ENCODE results near the gene TMEM163.
"Not testable (repeated sequence)": the region's sequence is repeated elsewhere in the genome, so short reads cannot be mapped to it uniquely, and the experiment has no call there.

TMEM163 gene

GRCh38 chr2:134665727-134666506 lies 52.9 kb downstream of the TMEM163 start:
- DNase-seq (ENCODE audit: low read depth in 1 of 2, low spot score in 1 of 2): no peak

DNA sequence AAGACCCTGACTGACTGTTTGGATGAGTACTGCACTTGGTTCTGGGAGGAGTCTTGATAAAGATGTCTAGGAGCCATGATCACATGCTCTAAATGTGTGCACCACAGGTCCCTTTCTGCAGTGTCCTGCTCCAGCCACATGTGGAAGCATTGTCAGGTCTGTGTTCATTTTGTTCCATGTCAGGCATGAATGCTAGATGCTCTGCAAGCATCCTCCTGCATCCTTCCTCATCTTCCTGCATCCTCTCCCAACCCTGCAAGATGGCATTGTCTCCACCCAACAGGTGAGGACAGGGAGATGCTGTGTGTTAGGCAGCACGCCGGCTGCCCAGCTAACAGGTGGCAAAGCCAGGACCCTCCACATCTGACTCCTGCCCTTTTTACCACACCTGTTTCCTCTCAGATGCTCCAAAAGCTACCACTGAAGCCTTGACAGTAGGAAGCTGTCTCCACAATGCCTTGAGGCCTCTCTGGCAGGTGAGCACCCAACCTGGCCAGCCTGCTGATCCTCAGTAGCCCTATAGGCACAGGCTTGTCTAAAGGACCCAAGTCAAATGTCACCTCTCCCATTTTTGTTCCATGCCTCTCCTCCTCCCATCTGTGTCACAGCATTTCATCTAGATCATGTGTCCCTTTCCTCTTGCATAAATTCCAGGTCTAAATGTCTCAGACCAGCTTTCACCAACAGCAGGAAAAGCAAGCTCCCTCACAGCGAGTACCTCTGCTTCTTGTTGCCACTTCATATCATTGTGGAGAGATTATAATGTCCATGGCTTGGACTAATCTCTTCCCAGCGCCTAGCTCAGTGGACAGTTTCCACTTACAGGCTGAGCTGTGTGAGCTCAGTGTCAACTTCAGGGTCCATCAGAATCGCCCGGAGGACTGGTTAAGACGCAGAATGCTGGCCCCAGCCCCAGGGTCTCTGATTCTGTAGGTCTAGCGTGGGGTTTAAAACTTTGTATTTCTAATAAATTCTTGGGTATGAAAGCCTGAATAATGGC lies 55.0 kb downstream of the TMEM163 start:
- no peak for DNase-seq (ENCODE audit: low read depth in 1 of 2, low spot score in 1 of 2)

DNA sequence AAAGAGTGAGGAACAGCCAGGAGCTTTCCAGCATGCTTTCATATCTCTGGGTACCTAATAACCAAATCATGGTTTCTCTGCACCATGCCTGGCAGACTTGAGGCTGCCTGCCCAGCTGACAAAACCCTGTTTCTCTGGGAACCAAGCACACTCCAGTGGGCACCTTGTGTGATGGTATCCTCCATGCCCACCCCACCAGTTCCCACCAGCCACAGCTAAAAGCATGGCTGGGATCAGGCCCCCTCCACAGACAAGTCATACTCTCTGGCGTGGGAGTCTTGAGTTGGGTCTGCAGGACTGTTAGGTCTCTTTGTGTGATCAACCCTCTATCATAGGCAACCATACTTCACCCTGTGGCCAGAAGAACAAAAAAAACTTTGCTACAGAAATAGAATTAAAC lies 56.0 kb downstream of the TMEM163 start:
- DNase-seq (ENCODE audit: low read depth in 1 of 2, low spot score in 1 of 2): no peak

- DNase-seq (ENCODE audit: low read depth in 1 of 2, low spot score in 1 of 2): no peak
Measured at GRCh38 chr2:134660626-134661402, 58.0 kb downstream of the TMEM163 start.

DNA sequence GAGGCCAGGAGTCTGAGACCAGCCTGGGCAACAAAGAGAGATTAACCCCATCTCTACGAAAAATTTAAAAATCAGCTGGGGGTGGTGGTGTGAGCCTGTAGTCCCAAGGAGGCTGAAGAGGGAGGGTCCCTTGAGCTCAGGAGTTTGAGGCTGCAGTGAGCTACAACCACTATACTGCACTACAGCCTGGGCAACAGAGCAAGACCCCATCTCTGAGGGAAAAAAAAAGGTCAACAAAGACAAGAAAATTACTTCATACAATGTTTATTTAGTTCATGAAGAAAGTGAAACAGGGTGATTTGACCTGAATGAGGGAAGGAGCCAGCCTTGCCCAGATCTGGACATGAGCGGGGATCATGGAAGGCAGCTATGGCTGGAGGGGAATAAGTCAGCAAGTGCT lies 59.1 kb downstream of the TMEM163 start:
- DNase-seq (ENCODE audit: low read depth in 1 of 2, low spot score in 1 of 2): no peak

DNA sequence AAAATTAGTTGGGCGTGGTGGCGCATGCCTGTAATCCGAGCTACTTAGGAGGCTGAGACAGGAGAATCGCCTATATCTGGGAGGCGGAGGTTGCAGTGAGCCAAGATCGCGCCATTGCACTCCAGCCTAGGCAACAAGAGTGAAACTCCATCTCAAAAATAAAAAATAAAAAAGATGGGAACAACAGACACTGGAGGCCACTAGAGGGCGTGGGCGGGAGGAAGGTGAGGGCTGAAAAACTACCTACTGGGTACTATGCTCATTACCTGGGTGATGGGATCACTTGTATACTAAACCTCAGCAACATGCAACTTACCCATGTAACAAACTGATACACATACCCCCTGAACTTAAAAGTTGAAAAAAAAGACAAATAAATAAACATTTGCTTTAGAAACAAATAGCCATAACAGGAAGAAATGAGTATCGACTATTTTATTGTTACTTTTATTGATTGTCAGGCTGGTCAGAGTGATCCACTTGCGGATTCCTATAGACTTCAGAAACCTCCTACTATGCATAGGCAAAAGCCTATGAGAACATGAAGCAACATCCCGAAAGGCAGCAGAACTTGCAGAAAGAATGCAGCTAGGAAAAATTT lies 61.0 kb downstream of the TMEM163 start:
- DNase-seq (ENCODE audit: low read depth in 1 of 2, low spot score in 1 of 2): no peak

DNA sequence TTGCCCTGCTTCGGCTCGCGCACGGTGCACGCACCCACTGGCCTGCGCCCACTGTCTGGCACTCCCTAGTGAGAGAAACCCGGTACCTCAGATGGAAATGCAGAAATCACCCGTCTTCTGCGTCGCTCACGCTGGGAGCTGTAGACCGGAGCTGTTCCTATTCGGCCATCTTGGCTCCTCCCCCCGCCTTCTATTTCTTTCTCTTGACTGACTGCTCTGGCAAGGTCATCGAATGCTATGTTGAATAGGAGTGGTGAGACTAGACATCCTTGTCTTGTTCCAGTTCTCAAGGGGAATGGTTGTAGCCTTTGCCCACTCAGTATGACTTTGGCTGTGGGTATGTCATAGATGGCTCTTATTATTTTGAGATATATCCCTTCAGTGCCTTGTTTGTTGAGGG lies 62.4 kb downstream of the TMEM163 start:
- DNase-seq (ENCODE audit: low read depth in 1 of 2, low spot score in 1 of 2): not testable (repeated sequence)

DNA sequence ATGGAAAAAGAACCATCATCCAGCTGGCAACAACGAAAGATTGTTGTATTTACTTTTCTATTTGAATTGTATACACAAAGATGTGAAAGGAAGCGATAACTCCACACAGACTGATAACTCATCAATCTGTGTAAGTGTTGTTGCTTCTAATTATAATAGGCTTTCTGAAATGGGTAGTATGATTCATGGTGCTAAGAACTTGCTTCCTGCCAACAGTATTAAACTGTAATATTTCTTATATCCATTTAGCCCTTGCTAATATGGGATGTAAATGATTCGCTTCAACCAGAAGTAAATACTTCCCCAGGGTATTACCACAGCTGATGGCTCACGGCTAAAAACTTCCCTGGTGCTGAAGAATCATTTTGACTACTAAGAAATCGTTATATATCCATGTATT lies 70.2 kb downstream of the TMEM163 start:
- no peak for DNase-seq (ENCODE audit: low read depth in 1 of 2, low spot score in 1 of 2)

DNA sequence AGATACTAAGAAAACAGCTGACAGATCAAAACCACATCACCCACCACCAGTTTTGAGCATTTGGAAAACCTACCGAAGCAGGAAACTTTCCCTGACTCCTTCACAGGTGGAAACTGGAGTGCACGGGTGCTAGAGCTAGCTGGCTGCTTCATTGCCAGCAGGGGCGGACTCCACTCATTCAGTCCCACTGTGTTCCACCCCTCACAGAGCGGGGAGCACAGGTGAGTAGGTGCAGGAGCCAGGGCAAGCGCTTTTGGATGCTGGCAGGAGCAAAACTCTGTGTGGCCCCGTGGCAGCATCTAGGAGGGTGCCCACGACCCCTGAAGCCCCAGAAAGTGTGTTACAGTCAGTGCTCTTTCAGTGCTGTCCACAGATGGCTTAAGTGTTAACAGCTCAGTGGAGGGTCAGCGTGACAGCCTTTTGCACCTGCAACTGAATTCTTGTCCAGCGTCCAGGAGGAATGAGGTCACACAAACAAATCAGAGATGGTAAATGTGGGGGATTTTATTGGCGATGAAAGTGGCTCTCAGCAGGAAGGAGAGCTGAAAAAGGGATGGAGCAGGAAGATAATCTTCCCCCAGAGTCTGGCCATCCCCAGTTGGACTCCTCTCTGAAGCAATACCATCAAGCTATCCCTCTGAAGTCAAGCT lies 71.1 kb downstream of the TMEM163 start:
- no peak for DNase-seq (ENCODE audit: low read depth in 1 of 2, low spot score in 1 of 2)

GRCh38 chr2:134642938-134643337 lies 75.9 kb downstream of the TMEM163 start:
- no peak for DNase-seq (ENCODE audit: low read depth in 1 of 2, low spot score in 1 of 2)

GRCh38 chr2:134640494-134640893 lies 78.3 kb downstream of the TMEM163 start:
- no peak for DNase-seq (ENCODE audit: low read depth in 1 of 2, low spot score in 1 of 2)

GRCh38 chr2:134639265-134639664 lies 79.5 kb downstream of the TMEM163 start:
- no peak for DNase-seq (ENCODE audit: low read depth in 1 of 2, low spot score in 1 of 2)

GRCh38 chr2:134636714-134637113 lies 82.1 kb downstream of the TMEM163 start:
- no peak for DNase-seq (ENCODE audit: low read depth in 1 of 2, low spot score in 1 of 2)

- no peak for DNase-seq (ENCODE audit: low read depth in 1 of 2, low spot score in 1 of 2)
Measured at GRCh38 chr2:134634054-134634753, 84.6 kb downstream of the TMEM163 start.

DNA sequence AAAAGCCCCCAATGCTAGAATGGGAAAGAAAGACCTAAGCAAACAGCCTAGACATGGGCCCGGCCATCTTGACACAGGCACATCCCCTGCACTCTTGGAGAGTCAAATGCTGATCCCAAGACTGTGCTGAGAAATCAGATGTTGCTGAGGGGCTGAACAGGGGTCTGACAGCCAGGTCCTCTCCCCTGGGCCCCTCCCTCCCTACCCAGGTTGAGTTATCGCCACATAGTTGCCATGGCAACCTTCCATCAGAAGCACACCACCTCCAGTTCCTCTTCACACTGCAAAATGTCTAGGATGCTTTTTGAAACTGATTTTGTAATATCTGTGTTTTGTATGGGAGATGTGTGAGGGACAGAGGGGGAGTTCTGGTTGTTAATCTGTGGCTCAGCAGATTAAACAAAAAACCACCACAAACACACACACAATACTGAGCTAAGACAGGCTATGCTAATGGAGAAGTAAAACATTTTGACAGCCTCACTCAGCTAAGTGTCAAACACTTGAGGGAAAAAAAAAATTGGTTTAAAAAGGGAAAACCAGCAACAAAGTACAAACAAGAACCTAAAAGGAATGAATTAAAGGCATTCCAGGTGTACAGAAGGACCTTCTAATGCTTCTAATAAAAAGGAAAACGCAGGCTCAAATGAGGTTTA lies 88.2 kb downstream of the TMEM163 start:
- no peak for DNase-seq (ENCODE audit: low read depth in 1 of 2, low spot score in 1 of 2)

- DNase-seq (ENCODE audit: low read depth in 1 of 2, low spot score in 1 of 2): no peak
Measured at GRCh38 chr2:134628453-134628852, 90.3 kb downstream of the TMEM163 start.

- DNase-seq (ENCODE audit: low read depth in 1 of 2, low spot score in 1 of 2): no peak
Measured at GRCh38 chr2:134626781-134627180, 92.0 kb downstream of the TMEM163 start.

GRCh38 chr2:134625311-134625710 lies 93.5 kb downstream of the TMEM163 start:
- DNase-seq (ENCODE audit: low read depth in 1 of 2, low spot score in 1 of 2): no peak

- DNase-seq (ENCODE audit: low read depth in 1 of 2, low spot score in 1 of 2): no peak
Measured at GRCh38 chr2:134623796-134624195, 95.0 kb downstream of the TMEM163 start.
